ENCODE measurements around the gene GSTM1. TPM values are rescaled to one million over a fixed set of nuclear protein-coding genes. Genes with fewer than 3 reads are reported as not detected.
A peak's percentile ranks its signal among the peaks of the same experiment; 100 is the strongest.

Gene GSTM1
- total RNA-seq = 0.86 TPM in 1 of 2 replicates, not detected in the other

GRCh38 chr1:109687641-109688499 lies at the start of gene GSTM1:
TSS of gene GSTM1 (plus strand) at chr1:109687817. CDS start at chr1:109687874, 57 bp downstream.
- TF ChIP-seq, protein P1, sequence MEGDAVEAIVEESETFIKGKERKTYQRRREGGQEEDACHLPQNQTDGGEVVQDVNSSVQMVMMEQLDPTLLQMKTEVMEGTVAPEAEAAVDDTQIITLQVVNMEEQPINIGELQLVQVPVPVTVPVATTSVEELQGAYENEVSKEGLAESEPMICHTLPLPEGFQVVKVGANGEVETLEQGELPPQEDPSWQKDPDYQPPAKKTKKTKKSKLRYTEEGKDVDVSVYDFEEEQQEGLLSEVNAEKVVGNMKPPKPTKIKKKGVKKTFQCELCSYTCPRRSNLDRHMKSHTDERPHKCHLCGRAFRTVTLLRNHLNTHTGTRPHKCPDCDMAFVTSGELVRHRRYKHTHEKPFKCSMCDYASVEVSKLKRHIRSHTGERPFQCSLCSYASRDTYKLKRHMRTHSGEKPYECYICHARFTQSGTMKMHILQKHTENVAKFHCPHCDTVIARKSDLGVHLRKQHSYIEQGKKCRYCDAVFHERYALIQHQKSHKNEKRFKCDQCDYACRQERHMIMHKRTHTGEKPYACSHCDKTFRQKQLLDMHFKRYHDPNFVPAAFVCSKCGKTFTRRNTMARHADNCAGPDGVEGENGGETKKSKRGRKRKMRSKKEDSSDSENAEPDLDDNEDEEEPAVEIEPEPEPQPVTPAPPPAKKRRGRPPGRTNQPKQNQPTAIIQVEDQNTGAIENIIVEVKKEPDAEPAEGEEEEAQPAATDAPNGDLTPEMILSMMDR (IDR thresholded peaks at IDR 0.05; ENCODE audit: insufficient read depth, low read depth, low read length) = peak; percentile 46
- H3K4me3 ChIP-seq (ENCODE audit: low read depth, low read length) = peak within 1 kb of the TSS; percentile 68
- peak; percentile 85 for DNase-seq (ENCODE audit: low read depth)

DNA sequence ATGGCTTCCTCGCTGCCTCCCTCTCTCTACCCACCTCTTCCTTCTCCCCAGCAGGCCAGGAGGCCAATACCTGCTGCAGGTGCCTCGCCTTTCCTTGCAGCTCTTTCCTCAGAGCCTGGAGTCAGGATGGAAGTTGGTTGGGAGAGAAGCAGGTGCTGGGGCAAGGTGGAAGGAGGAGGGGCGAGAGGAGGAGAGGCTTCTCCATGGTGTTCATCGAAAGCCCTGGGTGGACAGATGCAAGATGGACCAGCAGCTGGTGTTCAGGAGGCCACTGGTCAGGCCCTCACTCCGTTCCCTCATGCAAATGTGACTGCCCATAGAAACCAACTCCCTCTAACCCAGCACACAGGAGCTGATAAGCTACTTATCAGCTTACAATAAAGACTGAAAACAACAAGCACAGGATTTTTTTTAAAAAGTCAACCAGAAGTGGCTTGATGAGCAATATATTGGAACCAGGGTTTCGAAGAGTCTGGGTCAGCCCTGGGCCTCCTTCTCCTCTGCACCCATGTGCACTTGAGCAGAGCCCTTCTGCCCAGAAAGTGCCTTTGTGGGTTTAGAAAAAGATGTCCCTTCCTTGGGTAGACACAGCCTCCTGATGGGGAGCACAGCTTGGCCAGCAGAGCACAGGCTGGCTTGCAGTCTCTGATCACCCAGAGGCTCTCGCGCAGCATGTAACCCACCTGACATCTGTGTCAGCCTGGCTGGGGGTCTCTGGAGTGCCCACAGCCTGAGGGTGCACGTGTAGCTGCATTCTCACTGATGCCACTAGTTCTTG lies 48.4 kb upstream of the GSTM1 start:
- TF ChIP-seq, protein P1 (IDR thresholded peaks at IDR 0.05; ENCODE audit: insufficient read depth, low read depth, low read length) = no peak
- no peak overlapping the region for H3K4me3 ChIP-seq (ENCODE audit: low read depth, low read length)
- no peak for DNase-seq (ENCODE audit: low read depth)

GRCh38 chr1:109639841-109640184 lies 47.8 kb upstream of the GSTM1 start:
- H3K4me3 ChIP-seq (ENCODE audit: low read depth, low read length) = no peak overlapping the region
- DNase-seq (ENCODE audit: low read depth) = no peak
- TF ChIP-seq, protein P1 (IDR thresholded peaks at IDR 0.05; ENCODE audit: insufficient read depth, low read depth, low read length) = no peak

GRCh38 chr1:109640285-109640865 lies 47.2 kb upstream of the GSTM1 start:
- no peak overlapping the region for H3K4me3 ChIP-seq (ENCODE audit: low read depth, low read length)
- DNase-seq (ENCODE audit: low read depth) = peak; percentile 70
- TF ChIP-seq, protein P1 (IDR thresholded peaks at IDR 0.05; ENCODE audit: insufficient read depth, low read depth, low read length) = peak; percentile 92

DNA sequence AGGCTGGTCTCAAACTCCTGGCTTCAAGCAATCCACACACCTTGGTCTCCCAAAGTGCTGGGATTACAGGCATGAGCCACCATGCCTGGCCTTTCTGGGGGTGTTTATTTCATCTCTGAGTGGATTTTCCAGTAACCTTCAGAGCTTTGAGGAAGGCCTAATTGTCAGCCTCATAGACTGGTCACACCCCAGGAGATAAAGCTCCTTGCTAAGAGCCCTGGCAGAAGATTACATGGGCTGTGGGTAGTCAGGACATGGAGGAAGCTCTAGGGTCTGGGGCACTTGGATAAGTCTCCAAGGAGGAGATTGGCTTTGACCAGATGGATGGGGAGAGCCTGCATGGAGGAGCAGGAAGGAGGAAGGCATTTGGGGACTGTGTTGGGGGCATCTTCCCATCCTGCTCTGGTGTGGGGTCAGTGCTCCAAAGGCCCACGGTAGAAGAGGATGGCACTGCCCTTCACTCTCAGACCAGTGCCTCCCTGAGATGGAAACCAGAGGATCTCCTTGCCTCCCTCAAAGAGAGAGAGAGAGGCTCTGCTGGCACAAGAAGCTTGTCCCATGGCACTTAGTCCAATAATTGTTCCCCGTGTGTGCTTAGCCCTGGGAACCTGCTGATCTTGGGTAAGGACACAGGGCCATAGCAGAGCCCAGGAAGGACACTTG lies 46.4 kb upstream of the GSTM1 start:
- DNase-seq (ENCODE audit: low read depth) = no peak
- TF ChIP-seq, protein P1 (IDR thresholded peaks at IDR 0.05; ENCODE audit: insufficient read depth, low read depth, low read length) = no peak
- no peak overlapping the region for H3K4me3 ChIP-seq (ENCODE audit: low read depth, low read length)

DNA sequence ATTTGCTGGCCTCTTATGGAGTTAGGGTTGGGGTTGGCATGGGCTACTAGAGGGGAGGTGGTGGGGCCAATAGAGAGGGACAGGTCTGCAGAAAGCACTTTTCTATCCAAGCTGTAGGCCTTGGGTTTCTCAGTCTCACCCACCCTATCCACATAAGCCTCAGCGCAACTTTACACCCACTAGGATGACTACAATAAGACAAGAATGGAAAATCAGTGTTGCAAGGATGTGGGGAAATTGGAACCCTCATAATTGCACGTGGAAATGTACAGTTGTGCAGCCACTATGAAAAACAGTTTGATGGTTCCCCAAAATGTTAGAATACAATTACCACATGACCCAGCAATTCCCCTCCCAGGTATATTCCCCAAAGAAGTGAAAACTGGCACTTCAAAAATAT lies 45.8 kb upstream of the GSTM1 start:
- no peak overlapping the region for H3K4me3 ChIP-seq (ENCODE audit: low read depth, low read length)
- no peak for DNase-seq (ENCODE audit: low read depth)
- TF ChIP-seq, protein P1 (IDR thresholded peaks at IDR 0.05; ENCODE audit: insufficient read depth, low read depth, low read length) = no peak

Data from fibroblast of villous mesenchyme (primary cell).